Motor neuron (in vitro differentiated cells): ENCODE measurements around the gene PARP6. TPM values are rescaled to one million over a fixed set of nuclear protein-coding genes. Genes with fewer than 3 reads are reported as not detected.

Experiments
- ATAC-seq, 8 experiments: fragments of 200-7000 bp; cut with Tn5 transposase; replicated peaks in 6 of 8; 2 replicates each; pipeline ENCODE4 v1.8.0; 2021; ENCODE audit warnings: mild to moderate bottlenecking in 8 of 8, moderate library complexity in 8 of 8
- H3K27ac ChIP-seq, 2 donors: fragments of 250-450 bp; sonication (Bioruptor Pico); 2 replicates each; pipeline ENCODE4 v1.9.0; 2021; ENCODE audit warnings: antibody characterized with exemption in 2 of 2, mild to moderate bottlenecking in 2 of 2, moderate library complexity in 1 of 2
- H3K4me1 ChIP-seq, 2 donors: fragments of 250-450 bp; sonication (Bioruptor Pico); replicated peaks in 1 of 2; 2 replicates each; pipeline ENCODE4 v1.6.1; 2021; ENCODE audit warnings: antibody characterized with exemption in 2 of 2, mild to moderate bottlenecking in 2 of 2, moderate library complexity in 1 of 2
- H3K4me3 ChIP-seq, 5 donors: fragments of 250-450 bp; sonication (Bioruptor Pico); 2 replicates each; pipeline ENCODE4 v1.9.0; 2021; ENCODE audit warnings: antibody characterized with exemption in 5 of 5, mild to moderate bottlenecking in 5 of 5, moderate library complexity in 4 of 5
- WGBS, 10 experiments: fragments of 450-650 bp; shearing (Covaris generic); methylation state at CpG; one replicate each; pipeline ENCODE4 v1.0.0; 2022; 5-methylcytosine and 5-hydroxymethylcytosine counted together
- in situ Hi-C, 9 experiments: fragments of 400-800 bp; cut with MboI; loops; one replicate each; pipeline ENCODE4 v1.15.0; 2021; ENCODE audit warnings: low sequenced_read_pairs in 9 of 9, low pct_unique_long_range_greater_than_20kb in 2 of 9; ENCODE audit not compliant: unreplicated experiment in 9 of 9
- total RNA-seq, 8 experiments: library from RNA; unstranded; fragments of 300-600 nt; gene quantifications; 2 replicates each; pipeline versions ENCODE4 v1.2.3 to v1.2.4, GENCODE V29; 2022

PARP6 gene
- total RNA-seq, 8 experiments from 2014 or later: 29.4 to 131 (median 93.9) TPM

GRCh38 chr15:72200395-72201237 lies 71.7 kb downstream of the PARP6 start:
- Histone ChIP-seq H3K27ac (no peak overlapping the region), H3K4me1 (no peaks in the 10 kb centered on the region), H3K4me3 (no peak overlapping the region)
- no peak for ATAC-seq
- WGBS, 10 experiments: 80 to 100% (median 95%) methylated on average over 1 to 4 of the region's 15 CpGs; no CpG with 5 or more reads in 5 of the 10 experiments
- in situ Hi-C loops: no loop called here

- in situ Hi-C loops: no loop called here
- H3K4me1 ChIP-seq: no peaks in the 10 kb centered on the region
- H3K4me3 ChIP-seq: no peak overlapping the region
- peak; percentile 7 to 53 (median 34) for ATAC-seq
- no peak overlapping the region for H3K27ac ChIP-seq
- 57 to 100% (median 100%) methylated on average over 1 of the region's 2 CpGs; no CpG with 5 or more reads in 3 of the 10 experiments for WGBS, 10 experiments
Observed at GRCh38 chr15:72199721-72200212, 72.6 kb downstream of the PARP6 start.

- in situ Hi-C loops: no loop called here
- 100% methylated on average over 1 of the region's 2 CpGs; no CpG with 5 or more reads in 9 of the 10 experiments for WGBS, 10 experiments
- Histone ChIP-seq H3K4me1 (no peaks in the 10 kb centered on the region), H3K4me3 (no peak overlapping the region), H3K27ac (no peak overlapping the region)
- ATAC-seq: no peak
Observed at GRCh38 chr15:72199205-72199515, 73.2 kb downstream of the PARP6 start.

GRCh38 chr15:72198356-72199204 lies 73.8 kb downstream of the PARP6 start:
- 80 to 100% (median 87%) methylated on average over 1 to 5 of the region's 11 CpGs; no CpG with 5 or more reads in 6 of the 10 experiments for WGBS, 10 experiments
- ATAC-seq: no peak
- Histone ChIP-seq H3K4me1 (no peaks in the 10 kb centered on the region), H3K27ac (no peak overlapping the region), H3K4me3 (no peak overlapping the region)
- in situ Hi-C loops: no loop called here

GRCh38 chr15:72197460-72198355 lies 74.6 kb downstream of the PARP6 start, which contains the start of gene GRAMD2A:
GRAMD2A (minus strand) TSS chr15:72197787.
- no peaks in the 10 kb centered on the region for H3K4me1 ChIP-seq
- peak within 1 kb of the TSS; percentile 9 to 43 (median 35) for H3K4me3 ChIP-seq
- WGBS, 10 experiments: 0 to 100% (median 55%) methylated on average over 1 to 5 of the region's 83 CpGs; no CpG with 5 or more reads in 5 of the 10 experiments
- peak; percentile 56 to 91 (median 84) for ATAC-seq
- in situ Hi-C loops: no loop called here
- no peak within 1 kb of the TSS for H3K27ac ChIP-seq

- peak overlapping the region; percentile 9 to 43 (median 35) for H3K4me3 ChIP-seq
- 0 to 75% (median 9%) methylated on average over 1 to 30 of the region's 35 CpGs; no CpG with 5 or more reads in 4 of the 10 experiments for WGBS, 10 experiments
- peak; percentile 1 to 43 (median 24) for ATAC-seq
- H3K4me1 ChIP-seq: no peaks in the 10 kb centered on the region
- no peak overlapping the region for H3K27ac ChIP-seq
- in situ Hi-C loops: no loop called here
Observed at GRCh38 chr15:72197041-72197459, 75.3 kb downstream of the PARP6 start.

- Histone ChIP-seq H3K4me1 (no peaks in the 10 kb centered on the region), H3K27ac (no peak overlapping the region), H3K4me3 (peak overlapping the region in 2 of 5 donors; percentile 35 to 43)
- 13 to 100% (median 32%) methylated on average over 1 to 9 of the region's 13 CpGs; no CpG with 5 or more reads in 5 of the 10 experiments for WGBS, 10 experiments
- ATAC-seq: no peak
- in situ Hi-C loops: no loop called here
Observed at GRCh38 chr15:72196409-72197040, 75.8 kb downstream of the PARP6 start.

- H3K4me3 ChIP-seq: no peak overlapping the region
- in situ Hi-C loops: no loop called here
- 20 to 100% (median 68%) methylated on average over 1 to 5 of the region's 6 CpGs; no CpG with 5 or more reads in 4 of the 10 experiments for WGBS, 10 experiments
- no peaks in the 10 kb centered on the region for H3K4me1 ChIP-seq
- no peak for ATAC-seq
- H3K27ac ChIP-seq: no peak overlapping the region
Observed at GRCh38 chr15:72195101-72195511, 77.2 kb downstream of the PARP6 start.

GRCh38 chr15:72193836-72194396 lies 78.4 kb downstream of the PARP6 start:
- Histone ChIP-seq H3K27ac (no peak overlapping the region), H3K4me3 (no peak overlapping the region), H3K4me1 (no peaks in the 10 kb centered on the region)
- ATAC-seq: no peak
- WGBS, 10 experiments: 8 to 100% (median 50%) methylated on average over 2 to 6 of the region's 8 CpGs; no CpG with 5 or more reads in 1 of the 10 experiments
- in situ Hi-C loops: no loop called here

- ATAC-seq: no peak
- Histone ChIP-seq H3K4me3 (no peak overlapping the region), H3K27ac (no peak overlapping the region), H3K4me1 (no peaks in the 10 kb centered on the region)
- in situ Hi-C loops: no loop called here
- 11 to 93% (median 80%) methylated on average over 2 to 3 of the region's 3 CpGs; no CpG with 5 or more reads in 1 of the 10 experiments for WGBS, 10 experiments
Observed at GRCh38 chr15:72192416-72192815, 79.9 kb downstream of the PARP6 start.
